Measurements from ENCODE around the gene CALML5.
"Not testable (repeated sequence)": the region's sequence is repeated elsewhere in the genome, so short reads cannot be mapped to it uniquely, and the experiment has no call there.

CALML5 gene

DNA sequence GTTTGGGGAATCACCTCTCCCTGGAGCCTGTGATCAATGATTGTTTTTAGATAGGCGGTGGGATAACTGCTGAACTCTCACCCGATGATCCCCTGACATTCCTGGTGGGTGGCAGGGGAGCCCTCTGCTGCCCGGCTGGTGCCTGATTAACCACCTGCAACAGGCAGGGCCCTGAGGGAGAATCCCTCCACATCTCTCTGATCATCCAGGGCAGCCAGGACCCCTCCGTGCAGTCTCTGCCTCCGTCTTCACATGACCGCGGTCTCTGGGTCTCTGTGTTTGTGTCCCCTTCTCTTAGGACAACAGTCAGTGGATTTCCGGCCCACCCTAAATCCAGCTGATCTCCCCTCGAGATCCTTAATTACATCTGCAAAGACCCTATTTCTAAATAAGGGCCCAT lies 17.4 kb downstream of the CALML5 start:
- no peak for DNase-seq (ENCODE audit: low spot score)

DNA sequence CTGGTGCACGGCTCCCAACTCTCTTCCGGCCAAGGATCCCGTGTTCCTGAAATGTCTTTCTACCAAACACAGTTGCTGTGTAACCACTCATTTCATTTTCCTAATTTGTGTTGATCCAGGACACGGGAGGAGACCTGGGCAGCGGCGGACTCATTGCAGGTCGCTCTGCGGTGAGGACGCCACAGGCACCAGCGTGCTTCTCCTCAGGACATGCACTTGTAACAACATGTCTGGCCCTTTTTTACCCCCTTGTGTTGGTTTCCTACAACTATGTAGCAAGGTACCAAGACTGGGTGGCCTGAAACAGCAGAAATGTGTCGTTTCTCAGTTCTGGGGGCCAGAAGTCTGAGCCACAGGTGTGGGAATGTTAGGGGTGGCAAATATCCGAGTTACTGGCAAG lies 18.2 kb downstream of the CALML5 start:
- no peak for DNase-seq (ENCODE audit: low spot score)

DNA sequence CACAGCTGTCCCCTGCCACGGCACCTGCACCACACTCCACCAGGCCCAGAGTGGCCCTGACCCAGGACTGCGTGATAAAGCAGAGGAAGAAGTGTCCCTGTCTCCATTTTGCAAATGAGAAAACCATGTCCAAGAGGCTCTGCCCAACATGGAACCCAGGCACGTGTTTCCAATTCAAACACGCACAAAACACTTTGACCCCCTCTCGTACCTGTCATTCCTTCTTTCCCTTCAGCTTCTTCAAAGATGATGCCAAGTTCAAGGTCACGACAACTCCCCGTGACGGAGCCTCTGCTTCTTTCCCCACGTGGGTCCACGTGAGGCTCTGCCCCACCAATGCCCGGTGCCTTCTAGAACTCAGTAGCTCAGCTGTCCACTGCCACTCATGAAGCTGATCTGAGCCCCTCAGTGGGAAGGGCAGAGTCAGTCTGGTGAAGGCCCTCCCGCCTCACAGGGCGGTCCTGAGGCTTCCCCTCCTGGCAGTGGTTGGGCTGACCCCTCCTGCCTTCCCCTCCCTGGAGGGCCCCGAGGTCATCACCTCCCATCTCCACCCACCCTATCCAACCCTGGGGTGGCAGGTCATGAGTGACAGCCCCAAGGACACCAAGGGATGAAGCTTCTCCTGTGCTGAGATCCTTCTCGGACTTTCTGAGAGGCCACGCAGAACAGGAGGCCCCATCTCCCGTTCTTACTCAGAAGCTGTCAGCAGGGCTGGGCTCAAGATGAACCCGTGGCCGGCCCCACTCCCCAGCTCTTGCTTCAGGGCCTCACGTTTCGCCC lies 19.0 kb downstream of the CALML5 start:
- DNase-seq (ENCODE audit: low spot score), result no peak

DNA sequence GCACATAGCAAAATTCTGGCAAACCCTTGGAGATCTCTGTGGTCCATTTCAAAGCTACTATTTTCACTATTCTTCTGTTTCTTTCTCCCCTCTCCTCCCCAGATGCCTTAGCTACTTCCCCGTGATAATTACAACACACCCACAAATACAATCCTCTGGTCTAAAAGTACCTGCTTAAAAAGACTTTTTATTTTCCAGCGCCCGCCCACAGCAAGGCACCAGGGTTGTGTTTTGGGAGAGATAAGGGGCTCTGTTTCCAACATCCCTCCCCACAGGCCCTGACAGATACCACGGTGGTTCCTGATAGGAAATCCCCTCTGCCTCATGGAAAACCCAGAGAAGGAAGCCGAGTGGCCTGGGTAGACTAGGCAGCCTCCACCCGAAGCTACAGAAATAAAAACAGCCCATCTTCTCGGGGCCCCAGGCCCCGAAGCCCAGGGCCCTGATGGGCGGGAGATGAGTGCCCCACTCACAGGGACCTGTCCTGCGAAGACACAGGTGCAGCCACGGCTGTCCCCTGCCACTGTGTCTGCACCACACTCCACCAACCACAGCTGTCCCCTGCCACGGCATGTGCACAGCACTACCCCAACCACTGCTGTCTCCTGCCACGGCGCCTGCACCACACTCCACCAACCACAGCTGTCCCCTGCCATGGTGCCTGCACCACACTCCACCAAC lies 19.7 kb downstream of the CALML5 start:
- peak; percentile 21 for DNase-seq (ENCODE audit: low spot score)

DNA sequence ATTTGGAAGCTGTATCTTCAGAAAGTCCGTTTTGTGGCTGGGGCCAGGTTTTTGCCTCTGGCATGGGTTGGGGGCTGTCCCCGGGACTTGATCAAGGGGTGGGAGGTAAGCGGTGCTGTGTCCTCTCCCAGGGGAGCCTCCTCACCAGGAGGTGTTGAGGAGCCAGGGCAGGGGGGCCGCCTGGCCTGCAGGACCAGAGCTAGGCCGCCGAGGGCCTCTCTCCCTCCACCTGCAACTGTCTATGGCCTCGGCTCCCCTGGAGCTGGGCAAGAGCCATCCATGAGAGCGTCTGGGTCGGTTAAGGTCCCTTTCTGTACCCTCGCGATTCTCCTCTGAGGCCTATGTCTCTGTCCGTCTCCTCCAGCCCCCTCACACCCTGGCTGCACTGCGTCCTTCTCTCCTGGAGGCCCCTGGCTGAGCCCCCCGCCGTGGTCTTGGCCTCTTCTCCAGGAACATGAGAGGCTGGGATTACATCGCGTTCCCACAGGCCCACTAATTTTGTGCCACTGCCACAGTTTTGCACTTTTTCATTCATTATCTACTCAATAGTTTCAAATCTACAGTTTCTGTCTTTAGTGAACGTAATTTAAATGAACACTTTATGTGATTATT lies 20.6 kb downstream of the CALML5 start:
- no peak for DNase-seq (ENCODE audit: low spot score)

DNA sequence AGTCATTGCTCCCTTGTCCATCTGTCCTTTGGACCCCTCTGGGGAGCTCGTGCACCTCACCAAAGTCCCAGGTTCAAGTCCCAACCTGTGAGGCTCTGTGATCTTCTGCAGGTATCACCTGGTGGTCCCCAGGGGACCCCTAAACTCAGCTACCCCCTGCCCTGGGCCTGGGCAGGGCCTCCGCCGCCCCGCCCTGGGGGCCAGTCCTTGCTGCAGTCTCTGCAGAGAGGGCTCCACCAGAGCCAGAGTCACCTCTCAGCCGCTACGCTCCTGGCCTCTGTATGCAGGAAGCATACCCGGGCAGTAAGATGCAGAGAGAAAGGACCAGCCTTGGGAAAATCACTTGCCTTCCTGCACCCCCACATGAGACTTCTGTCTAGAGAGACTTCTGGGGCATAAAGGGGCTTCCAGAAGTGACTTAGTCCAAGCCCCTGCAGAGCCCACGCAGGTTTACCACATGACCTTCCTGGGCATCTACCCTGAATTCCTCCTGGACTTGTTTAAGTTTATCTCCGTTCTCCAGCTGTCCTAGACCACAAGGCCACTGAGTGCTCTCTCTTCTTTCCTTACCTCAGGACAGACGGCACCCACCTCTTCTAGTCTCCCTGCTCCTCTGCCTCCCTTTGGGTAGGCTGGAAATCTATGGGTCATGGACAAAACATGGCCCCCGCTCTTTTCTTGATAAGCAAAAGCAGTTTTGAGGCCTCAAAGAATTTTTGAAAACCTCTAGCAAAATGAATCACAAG lies 21.2 kb downstream of the CALML5 start:
- no peak for DNase-seq (ENCODE audit: low spot score)

DNA sequence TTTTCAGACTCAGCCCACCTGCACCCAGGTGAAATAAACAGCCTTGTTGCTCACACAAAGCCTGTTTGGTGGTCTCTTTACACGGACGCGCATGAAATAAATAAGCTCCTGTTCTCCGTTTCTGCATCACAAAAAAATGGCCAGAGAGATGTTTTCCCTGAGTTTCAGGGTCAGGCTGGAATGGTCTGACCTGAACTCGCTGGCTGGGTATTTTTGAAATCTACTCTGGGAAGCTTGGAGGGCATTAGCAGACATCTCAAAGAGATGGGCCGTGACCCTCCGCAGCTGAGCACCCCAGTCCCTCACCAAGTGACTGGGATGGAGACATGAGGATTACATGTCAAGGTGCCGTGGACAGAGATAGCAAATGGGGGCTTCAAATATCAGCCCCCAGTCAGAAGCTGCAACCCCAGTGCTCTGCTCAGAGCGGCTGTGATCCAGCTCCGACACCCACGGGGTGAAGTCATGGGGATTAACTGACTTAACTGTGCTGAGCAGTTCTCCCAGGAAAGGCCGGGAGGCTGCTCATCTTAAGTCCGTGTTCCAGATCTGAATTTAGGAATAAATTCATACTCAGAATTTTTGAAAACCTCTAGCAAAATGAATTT lies 22.3 kb downstream of the CALML5 start:
- no peak for DNase-seq (ENCODE audit: low spot score)

DNA sequence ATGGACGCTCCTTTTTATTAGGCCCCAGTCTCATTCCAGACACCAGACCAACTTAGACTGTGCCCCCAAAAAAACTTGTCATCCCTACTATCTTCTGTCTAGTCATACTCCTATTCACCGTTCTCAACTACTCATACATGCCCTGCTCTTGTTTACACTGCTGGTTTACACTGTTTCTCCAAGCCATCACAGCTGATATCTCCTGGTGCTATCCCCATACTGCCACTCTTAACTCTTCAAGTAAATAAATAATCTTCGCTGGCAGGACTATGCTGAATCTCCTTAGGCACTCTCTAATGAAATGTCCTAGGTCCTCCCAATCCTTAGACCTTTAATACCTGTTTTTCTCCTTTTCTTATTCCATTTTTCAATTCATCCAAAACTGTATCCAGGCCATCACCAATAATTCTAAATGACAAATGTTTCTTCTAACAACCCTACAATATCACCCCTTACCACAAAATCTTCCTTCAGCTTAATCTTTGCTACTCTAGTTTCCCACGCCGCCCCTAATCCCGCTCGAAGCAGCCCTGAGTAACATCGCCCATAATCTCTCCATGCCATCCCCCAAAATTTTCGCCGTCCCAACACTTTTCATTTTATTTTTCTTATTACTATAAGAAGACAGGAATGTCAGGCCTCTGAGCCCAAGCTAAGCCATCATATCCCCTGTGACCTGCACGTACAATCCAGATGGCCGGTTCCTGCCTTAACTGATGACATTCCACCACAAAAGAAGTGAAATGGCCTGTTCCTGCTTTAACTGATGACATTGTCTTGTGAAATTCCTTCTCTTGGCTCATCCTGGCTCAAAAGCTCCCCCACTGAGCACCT lies 23.2 kb downstream of the CALML5 start:
- DNase-seq (ENCODE audit: low spot score), result not testable (repeated sequence)

DNA sequence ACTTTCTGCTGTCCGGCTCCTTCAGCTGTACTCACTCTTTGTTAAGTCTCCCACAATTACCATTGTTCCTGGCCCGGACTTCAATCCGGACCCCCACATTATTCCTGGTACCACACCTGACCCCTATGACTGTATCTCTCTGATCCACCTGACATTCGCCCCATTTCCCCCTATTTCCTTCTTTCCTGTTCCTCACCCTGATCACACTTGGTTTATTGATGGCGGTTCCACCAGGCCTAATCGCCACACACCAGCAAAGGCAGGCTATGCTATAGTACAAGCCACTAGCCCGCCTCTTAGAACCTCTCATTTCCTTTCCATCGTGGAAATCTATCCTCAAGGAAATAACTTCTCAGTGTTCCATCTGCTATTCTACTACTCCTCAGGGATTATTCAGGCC lies 24.3 kb downstream of the CALML5 start:
- DNase-seq (ENCODE audit: low spot score), result not testable (repeated sequence)

DNA sequence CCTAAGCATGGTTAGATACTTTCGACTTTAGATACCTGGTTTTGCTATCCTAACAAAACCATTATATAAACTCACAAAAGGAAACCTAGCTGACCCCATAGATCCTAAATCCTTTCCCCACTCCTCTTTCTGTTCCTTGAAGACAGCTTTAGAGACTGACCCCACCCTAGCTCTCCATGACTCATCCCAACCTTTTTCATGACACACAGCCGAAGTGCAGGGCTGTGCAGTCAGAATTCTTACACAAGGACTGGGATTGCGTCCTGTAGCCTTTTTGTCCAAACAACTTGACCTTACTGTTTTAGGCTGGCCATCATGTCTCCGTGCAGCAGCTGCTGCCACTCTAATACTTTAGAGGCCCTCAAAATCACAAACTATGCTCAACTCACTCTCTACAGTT lies 24.7 kb downstream of the CALML5 start:
- not testable (repeated sequence) for DNase-seq (ENCODE audit: low spot score)

DNA sequence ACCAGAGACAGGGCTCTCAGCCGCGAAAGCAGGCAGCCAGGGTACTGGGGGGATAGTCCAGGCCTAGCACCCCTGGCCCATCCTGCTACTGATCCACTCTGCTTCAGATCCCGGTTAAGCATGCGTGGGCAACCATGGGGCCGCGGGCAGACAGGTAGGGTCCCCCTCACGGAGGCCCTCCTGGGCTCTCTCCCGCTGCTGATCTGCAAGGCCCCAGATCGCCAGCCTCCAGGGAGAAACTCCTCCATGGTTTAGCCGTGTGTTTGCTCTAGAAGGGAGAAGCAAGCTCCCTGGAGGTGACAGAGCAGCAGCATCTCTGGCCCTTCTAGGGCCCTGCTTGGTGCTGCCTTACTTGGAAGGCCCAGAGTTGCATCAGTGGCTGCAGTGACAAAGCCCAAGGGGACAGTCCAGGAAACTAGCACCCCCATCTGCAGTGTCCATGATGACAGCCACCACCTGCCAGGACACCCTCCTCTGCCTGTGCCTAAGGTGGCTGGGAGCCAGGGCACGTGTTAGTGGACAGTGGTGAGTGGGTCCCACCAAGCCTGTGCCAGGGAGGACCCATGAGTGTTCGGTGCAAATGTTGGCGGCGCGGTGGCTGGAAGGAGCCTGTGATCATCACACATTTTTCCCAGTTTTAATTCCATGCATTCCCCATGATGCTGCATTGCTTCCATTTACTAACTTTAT lies 29.2 kb downstream of the CALML5 start:
- no peak for DNase-seq (ENCODE audit: low spot score)

DNA sequence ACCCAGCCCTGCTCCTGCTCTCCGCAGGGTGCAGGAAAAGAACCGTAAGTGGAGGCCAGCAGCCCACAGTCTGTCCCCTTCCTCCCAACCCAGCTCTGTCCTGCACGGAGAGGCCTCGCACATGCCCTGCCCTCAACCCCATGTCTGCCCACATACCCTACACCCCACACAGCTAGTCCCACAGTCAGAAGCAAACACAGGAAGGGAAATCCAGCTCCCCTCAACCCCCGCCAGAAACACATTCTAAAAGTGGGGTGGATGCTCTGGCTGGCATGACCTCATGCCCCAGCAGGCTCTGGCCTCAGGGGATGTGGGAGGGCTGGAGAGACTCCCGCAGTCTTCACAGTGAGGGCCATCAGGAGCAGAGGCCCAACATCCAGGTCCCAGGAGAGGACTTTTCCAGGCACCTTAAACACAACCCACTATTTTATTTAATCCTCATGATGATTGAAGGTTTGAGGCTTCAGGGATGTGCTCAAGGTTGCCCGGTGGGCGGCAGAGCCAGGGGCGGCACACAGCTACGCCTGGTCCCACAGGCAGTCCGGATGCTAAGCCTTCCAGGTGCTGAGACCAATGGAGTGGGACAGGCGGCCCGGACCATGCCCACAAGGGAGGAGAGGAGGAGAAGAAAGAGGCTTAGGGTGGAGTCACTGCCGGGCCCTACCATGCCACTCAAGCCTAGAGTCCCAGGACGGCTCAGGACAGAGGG lies 29.9 kb downstream of the CALML5 start:
- DNase-seq (ENCODE audit: low spot score), result no peak

DNA sequence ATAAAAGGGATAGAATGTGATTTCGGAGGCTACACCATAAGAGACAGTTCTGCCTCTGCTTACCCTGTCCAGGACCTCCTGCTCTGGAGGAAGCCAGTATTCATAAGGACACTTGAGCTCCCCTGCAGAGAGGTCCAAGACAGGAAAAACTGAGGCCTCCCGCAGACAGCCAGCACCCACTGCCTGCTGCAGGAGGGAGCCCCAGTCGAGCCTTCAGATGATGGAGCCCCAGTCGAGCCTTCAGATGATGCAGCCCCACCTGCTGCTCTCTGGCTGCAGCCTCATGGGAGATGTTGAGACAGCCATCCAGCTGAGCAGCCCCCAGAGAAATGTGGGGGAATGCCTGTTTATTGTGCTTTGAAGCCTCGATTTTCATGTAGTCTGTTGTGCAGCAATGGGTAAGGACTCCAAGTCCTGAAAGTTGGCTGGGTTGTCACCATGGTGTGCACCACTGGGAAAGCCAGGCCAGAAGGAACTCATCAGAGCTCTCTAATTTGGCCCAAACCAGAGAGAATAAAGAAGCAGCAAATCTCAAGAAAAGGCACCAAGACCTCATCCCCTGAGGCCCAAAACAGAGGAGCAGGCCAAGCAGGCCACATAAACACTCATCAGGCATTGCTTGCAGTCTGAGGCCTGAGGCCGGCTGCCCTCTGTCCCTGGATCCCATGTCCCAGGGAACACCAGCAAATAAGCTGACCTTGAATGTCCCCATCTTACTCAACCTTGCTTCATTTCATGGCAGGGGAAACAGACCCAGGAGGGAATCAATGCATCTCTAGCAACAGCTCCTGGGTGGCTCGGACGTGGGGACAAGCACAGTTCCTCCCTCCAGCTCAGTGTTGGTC lies 30.9 kb downstream of the CALML5 start:
- DNase-seq (ENCODE audit: low spot score), result no peak

DNA sequence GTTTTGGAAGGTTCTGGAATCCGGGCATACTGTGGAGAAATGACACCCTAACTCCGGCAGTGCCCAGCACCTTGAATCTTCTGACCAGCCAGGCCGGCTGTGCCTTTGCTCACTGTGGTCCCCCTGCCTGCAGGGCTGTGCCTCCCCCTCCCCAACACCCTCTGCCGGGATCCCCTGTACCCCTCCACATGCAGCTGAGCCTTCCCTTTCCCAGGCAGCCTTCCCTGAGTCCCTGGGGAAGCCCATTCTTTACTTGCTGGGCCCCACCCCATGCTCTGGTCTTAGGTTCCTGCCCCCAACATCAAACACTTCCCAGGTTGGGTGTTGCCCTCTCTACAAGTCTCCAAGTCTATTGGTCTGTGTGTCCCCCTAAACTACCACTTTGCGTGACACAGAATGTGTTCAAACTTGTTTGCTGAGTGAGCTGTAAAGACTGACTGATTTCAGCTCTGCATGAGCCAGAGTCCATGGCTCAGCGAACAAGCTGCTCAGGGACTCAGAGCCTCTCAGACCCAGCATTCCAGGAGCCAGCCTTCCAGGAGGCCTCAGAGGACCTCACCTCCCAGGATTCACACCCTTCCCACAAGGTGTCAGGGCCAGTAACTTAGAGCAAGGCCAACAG lies 31.6 kb downstream of the CALML5 start:
- no peak for DNase-seq (ENCODE audit: low spot score)

DNA sequence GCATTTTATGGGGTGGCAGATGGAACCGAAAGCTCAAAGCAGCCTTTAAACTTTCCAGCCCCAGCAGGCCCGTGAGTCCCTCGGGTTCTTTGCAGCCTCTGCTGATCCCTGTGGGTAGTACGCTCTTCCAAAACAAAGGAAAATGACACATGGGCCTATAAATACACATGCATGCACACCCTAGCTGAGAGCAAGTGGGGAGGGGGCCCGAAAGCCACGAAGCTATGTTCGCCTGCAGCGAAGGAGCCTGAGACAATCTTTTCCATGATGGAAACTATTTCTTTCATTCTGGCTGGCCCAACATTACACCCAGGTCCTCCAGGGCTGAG lies 32.2 kb downstream of the CALML5 start:
- no peak for DNase-seq (ENCODE audit: low spot score)

DNA sequence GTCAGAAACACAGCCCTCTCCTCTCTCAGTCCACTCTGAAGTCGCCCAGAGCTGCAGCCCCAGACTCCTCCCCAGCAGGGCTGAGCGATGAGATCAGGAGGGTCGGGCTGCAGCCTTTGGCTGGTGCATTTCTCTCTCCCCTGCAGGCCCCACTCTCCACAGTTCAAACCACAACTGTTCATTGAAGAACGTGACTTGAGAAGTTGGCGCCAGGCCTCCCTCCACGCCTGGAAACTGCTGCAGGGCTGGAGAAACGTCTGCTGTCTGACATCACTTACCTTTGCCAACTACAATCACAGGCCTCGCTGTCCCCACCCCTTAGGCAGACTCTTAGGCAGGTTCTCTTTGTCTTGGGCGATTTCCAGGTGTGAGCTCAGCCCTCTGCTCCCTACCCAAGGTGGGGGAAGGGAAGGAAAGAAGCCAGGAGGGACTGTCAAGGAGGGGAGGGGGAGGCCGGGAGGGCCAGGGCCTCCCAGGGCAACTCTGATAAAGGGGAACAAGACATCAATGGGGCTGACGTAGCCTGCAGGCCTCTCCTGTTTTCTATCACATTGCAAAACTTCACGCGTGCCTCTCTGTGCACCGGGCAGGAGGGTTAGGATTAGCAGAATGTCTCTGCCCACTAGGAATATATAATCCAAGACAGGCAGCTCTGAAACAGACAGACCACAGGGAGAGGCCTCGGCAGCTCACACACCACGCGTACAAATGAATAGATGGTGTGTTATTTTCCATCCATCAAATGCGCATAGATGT lies 32.7 kb downstream of the CALML5 start:
- no peak for DNase-seq (ENCODE audit: low spot score)

DNA sequence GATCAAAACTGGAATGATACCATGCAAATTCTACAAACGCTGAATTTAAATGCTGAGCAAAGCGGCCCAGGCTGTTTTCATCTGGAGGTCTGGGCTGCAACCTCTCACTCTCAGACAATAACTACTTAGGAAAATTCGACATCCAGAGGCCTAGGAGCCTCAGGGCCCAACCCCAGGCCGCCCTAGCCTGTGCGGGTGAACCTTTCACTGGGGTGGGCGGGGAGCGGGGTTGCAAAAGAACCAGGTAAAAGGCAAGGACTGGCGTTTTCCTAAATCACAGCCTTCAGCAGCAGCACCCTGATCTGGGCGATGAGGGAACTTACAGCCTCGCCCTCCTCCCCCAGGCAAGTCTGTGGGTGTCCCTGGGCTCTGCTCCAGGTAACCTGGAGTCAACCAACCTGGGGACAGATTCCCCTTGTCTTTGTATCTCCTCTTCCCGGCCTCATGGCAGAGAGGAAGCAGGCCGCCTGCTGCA lies 33.4 kb downstream of the CALML5 start:
- DNase-seq (ENCODE audit: low spot score), result no peak

DNA sequence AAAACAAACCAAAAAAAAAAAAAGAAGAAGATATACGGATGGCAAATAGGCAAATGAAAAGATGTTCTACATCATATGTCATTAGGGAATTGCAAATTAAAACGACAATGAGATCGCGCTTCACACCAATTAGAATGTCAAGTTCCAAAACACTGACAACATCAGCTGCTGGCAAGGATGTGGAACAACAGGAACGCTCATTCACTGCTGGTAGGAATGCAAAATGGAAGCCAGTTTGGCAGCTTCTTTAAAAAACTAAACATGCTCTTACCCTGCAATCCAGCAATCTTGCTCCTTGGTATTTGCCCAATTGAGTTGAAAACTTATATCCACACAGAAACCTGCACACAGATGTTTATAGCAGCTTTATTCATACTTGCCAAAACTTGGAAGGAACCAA lies 34.8 kb downstream of the CALML5 start:
- DNase-seq (ENCODE audit: low spot score), result no peak
